ENCODE results near the gene ZMYM4. TPM values are rescaled to one million over a fixed set of nuclear protein-coding genes. Genes with fewer than 3 reads are reported as not detected.

ZMYM4 gene
- total RNA-seq, 2 donors from 2014 or later, result 34.2 to 41.6 TPM

Other genes starting within 250 kb of the ZMYM4 start
- gene ZMYM6, start 236.8 kb upstream of the ZMYM4 start, total RNA-seq, result 10 to 100 TPM; 14.3 to 16.3 TPM
- gene ZMYM1, start 189.3 kb upstream of the ZMYM4 start, total RNA-seq, result 1 to 10 TPM; 6.9 to 7.5 TPM
- gene SFPQ, start 75.6 kb upstream of the ZMYM4 start, total RNA-seq, result 100 to 1,000 TPM in 1 of 2 donors, 10 to 100 TPM in 1; 84.1 to 129 TPM

Data from left cardiac atrium (tissue), 2 donors.